NCI-H1092 treated with DMSO at 0.1 percent for 48 hours (cell line): Measurements from ENCODE around the gene NRIP1.

Source experiments
- DNase-seq: peaks from one replicate; lab custom pipeline; 2025; lab: John Stamatoyannopoulos, UW

The NRIP1 gene

DNA sequence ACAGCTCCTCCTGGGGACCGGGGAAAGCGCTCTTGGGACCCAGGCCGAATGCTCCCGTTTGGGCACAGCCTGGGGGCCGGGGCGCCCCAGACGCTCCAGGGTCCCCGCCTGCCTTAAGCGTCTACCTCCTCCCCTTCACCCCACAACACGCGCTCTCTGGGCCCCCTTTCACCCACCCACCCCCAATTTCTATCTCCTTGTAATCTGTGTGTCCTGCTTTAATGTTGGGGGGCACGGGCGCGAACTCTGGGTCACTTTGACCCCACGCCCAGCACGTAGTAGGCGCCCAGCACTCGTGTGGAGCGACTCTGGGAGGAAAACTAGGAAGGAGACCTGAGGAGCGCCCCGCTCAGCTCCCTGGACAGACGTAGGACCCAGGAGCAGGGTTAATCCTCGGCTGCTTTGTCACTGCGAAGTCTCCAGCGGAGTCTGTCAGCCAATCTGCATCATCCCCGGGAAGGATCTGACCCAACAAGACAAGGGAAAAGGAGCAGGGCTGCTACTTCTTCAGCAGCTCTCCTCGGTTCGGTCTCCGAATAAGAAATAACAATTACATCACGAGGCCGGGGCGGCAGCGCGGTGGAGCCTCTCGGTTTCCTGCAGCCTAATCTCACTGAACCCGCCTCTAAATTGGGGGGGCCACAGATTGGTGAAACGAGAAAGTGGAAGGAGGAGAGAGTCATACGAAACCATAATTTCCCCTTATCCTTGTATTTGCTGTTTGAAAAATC, 757 bp upstream of the NRIP1 start:
- peak; percentile 39 for DNase-seq

DNA sequence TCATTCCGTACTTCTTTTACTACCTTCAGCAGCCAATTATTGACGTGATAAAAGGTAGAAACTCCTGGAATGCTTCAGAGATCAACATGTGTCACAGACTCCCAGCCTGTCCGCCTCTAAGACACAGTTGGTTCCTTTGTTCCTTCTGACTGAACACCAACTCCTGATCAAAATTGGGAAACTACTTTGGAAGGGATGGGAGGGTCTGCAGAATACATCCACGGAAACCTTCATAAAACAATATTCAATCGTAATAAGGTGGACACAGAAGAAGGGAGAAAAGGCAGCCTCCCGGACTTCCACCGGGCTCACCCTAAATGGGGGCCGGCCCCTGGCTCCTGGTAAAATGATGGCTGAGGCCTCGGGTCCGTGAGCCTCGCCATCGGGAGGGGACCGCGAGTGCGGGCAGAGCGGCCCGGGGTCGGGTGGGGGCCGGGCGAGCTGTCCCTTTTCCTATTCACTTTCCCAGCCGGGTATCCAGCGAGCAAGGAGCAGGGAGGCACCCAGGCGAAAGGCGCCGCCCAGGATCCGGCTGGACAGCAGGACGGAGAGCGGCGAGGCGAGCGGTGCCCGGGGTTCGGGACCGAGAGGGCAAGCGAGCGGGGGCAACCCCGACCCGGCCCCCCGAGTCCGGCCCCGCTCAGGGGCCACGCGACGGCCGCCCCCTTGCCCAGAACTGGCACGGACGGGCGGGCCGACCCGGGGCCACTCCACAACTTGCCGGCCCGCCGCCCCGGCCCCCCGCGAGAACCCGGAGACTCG, 805 bp downstream of the NRIP1 start:
- DNase-seq, result peak; percentile 30

DNA sequence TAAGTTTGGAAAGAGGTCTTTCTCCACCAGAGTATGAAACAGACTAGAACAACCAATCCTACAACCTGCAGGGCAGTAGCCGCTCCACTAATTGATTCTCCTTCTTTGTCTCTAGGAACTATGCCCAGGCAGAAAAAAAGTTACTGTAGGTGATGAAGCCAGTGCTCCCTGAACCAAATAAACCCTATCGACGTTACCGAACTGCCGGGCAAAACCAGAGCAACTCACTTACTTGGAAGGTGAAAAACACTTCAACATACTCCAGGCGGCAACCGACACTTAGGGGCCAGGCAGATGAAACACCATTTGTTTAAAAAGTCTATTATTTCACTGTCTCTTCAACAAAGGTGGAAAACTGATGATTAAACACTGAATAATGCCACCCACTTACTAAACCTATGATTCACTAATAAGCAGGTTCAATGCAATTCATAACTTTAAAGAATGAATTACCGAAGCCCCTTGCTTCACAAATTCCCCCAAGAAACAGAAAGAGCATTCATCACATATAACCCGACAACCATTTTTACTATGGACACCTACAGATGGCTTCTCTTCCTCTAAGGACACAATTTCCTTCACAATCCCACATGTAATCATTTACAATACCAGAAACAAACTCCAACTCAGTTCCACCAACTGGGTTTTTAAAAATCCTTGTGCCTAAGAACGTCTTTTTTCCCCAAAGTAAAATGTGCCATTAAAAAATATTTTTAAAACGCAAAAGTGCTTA, 1.6 kb downstream of the NRIP1 start:
- no peak for DNase-seq

DNA sequence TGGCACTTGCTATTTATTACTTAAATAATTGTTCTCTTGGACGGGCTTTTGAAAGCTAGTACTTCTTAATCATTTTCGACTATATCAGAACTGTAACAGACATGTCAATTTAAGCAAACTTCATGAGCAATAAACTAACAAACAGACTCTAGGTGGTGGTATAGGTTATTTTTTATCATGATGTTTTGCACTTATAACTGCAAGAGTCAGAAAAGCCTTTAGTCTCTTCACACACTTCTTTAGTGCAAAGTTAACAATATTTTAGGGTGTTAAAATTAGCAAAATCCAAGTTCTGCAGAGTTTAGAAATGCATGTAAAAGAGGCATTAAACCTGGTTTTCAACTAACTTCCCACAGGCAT, 2.2 kb downstream of the NRIP1 start:
- DNase-seq, result no peak

DNA sequence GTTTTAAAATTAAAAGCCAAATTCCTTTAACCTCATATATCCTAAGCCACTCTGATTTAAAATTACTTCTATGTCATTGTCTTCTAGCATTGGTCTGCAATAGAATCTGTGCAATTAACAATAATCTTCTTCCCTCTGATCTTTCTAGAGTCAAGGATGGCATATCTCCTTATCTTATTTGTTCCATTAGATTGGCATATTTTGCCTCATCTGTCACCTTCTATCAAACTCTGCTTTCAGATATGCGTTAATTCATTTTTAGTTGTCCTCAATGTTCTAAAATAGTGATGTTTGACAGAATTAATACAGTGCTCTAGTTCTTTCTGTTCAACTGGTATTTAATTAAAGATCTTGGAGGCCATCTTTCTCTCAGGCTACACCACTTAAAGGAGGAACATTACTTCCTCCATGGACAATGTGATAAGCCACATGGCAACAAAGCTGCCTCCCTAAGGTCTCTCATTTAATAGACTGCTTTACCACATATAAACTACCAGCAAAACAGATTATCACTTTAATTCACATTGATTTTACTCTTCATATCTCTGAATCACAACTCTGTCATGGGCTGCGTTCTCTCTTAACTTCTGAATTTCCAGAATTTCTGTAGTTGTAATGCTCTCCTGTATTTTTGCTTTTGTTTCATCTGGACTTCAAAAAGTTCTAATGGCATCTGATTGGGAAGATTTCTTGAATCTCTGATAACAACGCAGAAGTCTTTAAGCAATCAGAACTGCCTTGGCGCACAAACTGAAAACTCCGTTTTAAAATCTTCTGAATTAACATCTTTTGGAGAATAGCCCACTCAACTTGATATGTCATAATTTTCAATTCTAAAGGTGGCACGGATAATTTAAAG, 2.8 kb downstream of the NRIP1 start:
- no peak for DNase-seq

DNA sequence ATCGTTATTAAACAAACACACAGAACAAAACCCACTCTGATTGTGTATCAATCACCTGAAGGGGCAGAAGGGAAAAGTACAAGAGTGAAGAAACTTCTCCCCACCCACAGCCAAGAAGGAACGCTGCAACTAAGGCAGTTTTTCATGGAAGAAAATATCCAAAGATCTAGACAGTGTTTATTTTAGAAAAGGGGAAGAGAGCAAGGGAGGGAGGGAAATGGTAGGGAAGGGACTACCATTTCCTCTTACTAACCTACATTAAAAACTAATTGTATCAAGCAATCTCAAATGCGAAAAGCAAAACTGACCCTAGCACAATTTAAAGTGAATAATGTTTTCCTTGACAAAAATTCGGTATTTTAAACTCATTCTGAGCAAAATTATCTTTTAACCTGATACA, 3.5 kb downstream of the NRIP1 start:
- no peak for DNase-seq

DNA sequence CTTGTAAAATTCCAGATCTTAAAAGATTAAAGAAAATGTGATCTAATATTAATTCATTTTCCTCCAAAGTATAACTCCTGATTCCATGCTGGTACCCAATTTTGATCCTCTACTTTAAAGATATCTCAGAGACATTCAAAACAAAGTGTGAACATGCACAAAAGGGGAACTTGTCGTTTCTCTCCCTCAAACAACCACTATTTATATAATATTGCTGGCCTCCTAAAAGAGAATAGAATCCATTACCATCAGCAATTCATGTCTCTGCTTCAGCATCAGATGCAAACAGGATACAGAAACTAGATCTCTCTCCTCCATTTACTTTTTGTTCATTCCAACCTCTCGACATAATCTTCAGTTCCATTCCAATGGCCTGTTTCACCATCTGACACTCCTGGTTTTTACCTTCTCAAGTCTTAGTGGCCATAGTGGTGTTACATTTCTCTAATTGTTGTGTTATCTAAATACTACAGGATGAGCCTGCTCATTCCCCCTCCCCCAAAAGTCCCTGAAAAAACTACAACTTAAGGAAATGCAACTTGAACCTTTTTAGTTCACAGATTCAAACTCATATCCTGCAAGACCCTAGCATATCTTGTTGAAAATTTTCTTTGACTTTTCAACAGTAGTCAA, 4.1 kb downstream of the NRIP1 start:
- DNase-seq, result no peak

DNA sequence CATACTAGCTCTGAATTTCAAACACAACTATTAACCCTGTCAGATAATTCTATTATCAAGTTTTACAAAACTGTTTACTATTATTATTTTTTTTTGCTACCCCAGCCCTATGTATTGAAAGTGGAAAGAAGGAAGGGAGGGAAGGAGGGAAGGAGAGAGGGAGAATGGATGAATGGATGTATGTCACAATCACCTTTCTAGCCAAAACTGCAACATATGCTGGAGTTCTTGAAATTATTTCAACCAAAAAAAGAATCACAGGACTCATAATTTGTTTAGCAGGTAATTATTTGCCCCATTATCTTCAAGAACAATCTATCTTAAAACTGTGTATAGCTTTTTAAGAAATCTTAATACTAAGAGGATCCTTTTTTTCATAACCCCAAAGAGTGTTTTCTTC, 5.4 kb downstream of the NRIP1 start:
- DNase-seq, result no peak

DNA sequence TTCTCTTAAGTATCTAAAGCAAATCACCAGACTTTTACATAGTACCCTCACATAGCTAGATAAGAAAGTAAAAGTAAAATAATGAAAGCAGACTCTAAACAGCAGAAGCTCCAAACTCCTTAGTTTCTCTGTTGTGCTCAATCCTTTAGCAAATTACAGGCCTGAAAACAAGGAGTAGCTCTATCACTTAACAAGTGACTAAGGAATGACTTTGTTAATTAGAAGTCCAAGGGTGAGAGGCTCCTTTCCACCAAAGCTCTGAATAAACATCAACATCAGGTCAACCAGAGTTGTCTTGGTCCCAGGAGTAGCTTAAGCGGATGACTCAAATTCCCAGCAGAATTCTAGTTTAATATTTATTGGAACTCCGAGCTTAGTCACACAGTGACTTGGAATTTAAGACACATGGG, 5.9 kb downstream of the NRIP1 start:
- DNase-seq, result no peak

DNA sequence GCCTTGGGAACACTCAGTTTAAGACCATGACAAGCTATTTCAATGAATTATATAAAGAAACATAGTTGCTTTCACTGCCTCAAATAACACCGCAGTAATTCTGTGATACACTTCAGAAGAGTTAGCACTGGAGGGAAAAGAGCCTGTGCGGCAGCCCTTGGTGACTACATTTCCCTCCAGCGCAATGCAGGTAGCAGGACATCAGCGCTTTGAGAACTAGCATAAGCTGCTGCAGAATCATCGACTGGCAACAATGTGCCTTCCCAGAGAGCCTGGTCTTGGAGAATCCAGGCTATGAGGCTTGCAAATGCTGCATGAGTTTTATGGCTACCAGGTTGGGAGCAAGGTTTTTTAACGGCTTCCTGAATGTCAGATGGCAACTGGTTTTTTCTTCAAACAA, 7.5 kb downstream of the NRIP1 start:
- DNase-seq, result no peak

DNA sequence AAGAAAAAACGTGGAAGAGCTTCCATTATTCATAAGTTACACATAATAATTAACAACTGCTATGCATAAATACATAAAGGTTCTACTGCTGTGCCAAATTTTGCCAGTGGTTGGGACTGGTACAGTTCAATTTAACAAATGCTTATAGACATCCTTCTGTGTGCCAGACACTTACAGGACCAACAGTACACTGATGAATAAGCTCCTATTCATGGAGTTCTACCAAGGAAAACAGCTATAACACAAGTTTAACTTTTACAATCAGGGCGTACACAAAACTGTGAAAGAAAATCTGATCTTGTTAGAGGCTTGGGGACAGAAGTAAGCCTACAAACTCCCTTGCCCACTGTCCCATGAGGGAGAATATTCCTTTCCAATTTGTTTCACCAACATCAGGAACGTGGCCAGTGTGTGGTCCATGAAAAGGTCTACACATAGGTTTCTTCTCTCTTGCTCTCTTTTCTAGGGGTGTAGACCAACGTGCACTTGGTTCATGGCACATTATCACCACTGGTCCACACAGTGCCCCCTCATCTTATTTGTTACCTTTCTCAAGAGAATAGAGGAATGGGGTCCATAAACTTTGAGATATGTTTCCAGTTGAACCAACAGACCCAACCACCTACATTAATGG, 10.1 kb downstream of the NRIP1 start:
- no peak for DNase-seq

DNA sequence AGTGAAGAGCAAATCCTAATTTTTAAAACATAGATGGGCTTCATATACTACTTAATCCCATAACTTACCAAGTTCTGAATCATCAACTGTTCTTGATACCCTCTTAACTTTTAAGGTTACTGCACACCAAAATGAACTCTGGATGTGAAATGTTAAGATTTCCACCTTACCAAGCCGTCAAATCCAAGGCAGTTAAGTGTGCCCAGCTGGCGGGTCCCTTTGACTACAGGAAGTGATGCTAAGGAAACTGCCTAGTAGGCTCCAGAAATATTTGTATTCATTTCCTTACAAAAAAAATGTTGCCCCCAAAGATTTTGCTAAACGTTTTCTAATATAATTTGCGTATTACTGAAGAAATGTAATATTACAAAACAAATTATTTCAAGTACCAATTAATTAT, 10.7 kb downstream of the NRIP1 start:
- no peak for DNase-seq

DNA sequence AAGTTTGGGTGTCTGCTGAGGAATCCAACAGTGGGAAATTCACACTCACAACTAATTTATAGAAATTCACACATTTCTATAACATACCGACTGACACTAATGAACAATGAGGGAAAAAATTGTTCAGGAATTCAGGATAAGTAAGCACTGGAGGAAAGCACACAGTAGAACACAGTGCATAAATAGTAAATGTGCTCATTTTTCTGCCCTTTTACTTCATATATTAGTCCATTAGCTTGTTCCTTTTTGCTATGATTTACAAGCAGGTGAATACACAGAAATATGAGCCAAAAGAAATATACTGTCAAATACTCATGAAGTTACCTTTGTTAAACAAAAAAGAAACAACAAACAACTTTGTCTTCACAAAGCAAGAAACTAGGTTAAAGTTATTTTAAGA, 11.3 kb downstream of the NRIP1 start:
- DNase-seq, result no peak

DNA sequence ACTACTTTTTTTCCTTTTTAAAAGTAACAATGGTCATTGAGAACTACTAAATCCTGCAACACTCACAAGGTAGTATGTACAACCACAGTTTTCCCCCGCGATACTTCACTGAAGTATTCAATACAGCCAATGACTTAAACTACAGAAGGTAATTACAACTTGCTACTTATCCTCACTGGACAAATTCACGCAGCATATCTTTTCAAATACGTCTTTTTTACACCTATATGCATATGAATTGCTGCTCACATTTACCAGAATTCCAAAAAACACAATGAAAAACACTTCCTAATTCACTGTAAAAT, 12.4 kb downstream of the NRIP1 start:
- DNase-seq, result no peak

DNA sequence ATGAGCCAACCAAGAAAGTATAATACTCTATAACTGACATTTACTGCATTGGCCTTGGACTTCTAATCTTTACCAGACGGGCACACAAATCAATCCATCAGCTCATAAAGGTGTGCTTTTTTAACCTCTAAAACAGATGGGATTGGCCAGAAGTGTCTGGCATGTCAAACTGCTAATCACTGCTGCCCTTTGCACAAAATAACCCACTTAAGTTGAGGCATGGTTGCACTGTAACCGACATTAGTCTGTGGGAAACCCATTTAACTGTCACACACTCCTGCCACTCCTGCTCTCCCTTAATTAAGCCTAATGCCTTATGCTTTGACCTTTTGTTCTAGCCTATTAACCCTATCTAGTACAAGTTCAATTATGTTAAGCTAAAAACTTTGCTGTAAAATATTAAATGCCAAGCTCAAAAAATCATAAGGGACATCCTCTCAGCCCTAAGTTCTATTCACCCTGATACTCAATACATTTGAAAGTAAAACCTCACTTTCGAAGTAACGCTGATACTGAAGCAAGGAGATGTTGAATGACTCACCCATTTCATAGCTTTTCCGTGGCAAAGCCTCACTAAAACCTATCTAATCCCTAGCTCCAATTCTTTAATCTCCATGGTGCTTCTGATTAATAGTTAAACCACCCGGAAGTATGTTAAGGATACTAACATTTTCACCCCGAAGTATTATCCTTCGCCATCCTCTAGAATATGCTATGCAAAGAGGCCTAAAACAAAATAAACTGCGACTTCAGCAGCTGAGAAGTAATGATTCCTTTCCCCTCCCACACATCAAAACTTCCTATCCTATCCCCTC, 12.9 kb downstream of the NRIP1 start:
- no peak for DNase-seq

DNA sequence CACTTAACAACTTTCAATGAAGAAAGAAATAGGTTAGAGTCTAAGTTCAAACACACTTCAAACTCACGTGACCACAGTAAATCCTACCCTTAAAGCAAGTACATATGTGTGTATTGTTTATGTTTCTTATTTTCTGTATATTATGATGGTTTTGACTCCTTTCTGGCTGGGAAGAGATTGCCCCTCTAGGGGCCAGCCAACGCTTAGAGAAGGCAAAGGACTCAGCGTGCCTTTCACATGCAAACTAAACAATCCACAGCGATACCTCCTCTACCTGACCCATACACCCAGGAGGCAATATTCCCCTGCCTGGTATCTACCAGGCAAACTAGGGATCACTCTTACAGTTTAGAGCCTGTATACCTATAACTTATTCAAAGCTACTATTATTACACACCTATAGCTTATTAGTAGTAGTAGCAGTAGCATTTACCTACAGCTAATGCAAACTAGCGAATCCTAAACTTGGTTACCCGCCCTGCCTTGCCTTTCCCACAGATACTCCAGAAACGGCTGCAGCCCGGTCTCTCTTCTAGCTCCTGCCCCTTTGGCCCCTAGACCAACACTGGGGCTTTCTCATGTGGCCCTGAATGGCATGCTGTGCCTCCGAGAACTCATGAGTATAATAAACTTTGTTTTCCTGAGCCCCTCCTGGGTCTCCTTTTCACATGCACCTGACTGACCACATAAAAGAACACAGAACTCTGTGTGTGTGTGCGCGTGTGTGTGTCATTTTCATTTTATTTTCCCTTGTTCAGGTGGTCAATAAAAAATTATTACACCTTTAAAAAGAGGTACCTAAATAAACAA, 14.0 kb downstream of the NRIP1 start:
- DNase-seq, result no peak

DNA sequence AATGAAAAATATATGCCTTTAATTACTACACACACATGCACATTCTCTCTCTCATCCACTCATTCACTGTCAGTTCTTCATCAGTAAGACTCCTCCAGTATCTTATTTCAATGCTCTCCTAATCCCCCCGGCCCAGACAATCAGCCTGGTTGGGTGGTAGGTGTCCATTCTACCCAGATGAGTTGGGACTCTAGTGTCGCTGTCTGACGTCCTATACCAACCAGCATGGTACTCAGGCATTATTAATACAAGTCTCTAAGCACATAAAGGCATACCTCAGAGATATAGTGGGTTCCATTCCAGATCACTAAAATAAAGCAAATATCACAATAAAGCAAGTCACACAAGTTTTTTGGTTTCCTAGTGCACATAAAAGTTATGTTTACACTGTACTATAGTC, 19.8 kb downstream of the NRIP1 start:
- DNase-seq, result no peak

DNA sequence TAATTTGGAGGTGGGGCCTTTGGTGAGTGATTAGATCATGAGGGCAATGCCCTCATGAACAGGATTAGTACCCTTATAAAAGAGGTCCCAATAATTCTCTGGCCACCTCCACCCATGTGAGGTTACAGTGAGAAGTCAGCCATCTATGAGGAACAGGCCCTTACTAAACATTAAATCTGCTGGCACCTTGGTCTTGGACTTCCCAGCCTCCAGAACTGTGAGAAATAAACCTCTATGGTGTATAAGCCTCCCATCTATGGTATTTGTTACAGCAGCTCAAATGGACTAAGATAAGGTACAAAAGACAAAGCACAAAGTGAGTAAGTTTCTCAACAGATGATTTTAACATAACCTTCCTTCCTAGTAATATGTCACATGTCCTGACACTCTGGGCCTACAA, 22.3 kb downstream of the NRIP1 start:
- no peak for DNase-seq

DNA sequence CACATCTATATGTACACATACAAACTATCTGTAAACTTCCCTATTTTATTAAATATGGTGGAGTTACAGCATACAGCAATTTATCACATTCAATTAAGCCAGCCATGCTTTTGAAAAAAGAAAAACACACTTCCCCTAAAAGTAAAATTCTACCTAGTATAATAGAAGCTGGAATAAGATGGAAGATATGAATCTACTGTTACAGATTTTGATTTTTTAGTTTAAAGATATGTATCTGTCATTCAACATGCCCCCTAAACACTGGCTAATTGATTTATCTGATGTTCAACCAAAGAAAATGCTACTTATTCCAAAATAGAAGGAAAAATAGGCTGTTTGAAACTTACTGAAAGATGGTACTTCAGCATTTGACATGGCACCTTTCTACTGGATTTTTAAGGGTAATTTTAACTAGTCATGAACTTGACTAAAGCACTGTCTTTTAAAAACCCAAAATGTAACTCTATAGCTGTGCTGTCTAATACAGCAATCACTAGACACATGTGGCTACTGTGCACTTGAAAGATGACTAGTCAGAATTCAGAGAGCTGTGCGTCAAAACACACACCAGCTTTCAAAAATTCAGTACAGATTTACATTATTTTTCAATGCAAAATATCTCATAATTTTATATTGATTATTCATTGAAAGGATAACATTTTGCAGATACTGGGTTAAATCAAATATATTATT, 25.0 kb downstream of the NRIP1 start:
- DNase-seq, result no peak
